IMR-90 (cell line): ENCODE data around the gene COL20A1. TPM values are rescaled to one million over a fixed set of nuclear protein-coding genes. Genes with fewer than 3 reads are reported as not detected.

ENCODE experiments used
- ATAC-seq: fragments of 200-7000 bp; cut with Tn5 transposase; 2 replicates; pipeline ENCODE4 v1.9.1; 2020; ENCODE audit warnings: low read depth, mild to moderate bottlenecking, moderate library complexity
- BruUV-seq: library from RNA; stranded (reverse); fragments of 400-500 nt; replicated peaks from 2 replicates; lab custom pipeline; 2021; lab: Mats Ljungman, UMichigan
- CTCF ChIA-PET: fragments of 300-600 bp; formaldehyde crosslinking; extraction: SDS; loops from one replicate; lab custom pipeline; 2021; ENCODE audit warnings: antibody characterized with exemption; lab: Yijun Ruan, JAX
- POLR2A ChIA-PET: fragments of 300-600 bp; sonication (Branson Sonifier 250); formaldehyde crosslinking; loops from one replicate; lab custom pipeline; 2022; ENCODE audit warnings: antibody characterized with exemption; ENCODE audit not compliant: unreplicated experiment; lab: Charles Lee
- DNase-seq: peaks from one replicate; pipeline ENCODE4 v3.0.0; 2013
- H2AFZ ChIP-seq: replicated peaks from 2 replicates; pipeline ENCODE3; 2013; ENCODE audit warnings: low read length, mild to moderate bottlenecking; ENCODE audit not compliant: poor library complexity
- H2AK5ac ChIP-seq: 2 replicates; pipeline ENCODE4 v1.6.1; 2013; ENCODE audit warnings: low read depth, low read length, inconsistent platforms
- H2AK9ac ChIP-seq: replicated peaks from 2 replicates; pipeline ENCODE3; 2013; ENCODE audit warnings: mild to moderate bottlenecking, low read depth, low read length, moderate library complexity; ENCODE audit not compliant: poor library complexity
- H2BK120ac ChIP-seq: 2 replicates; pipeline ENCODE4 v1.6.1; 2013; ENCODE audit warnings: low read depth, low read length, inconsistent platforms
- H2BK15ac ChIP-seq: 3 replicates; pipeline ENCODE4 v1.6.1; 2013; ENCODE audit warnings: low read depth, low read length, inconsistent platforms
- H2BK20ac ChIP-seq: 2 replicates; pipeline ENCODE4 v1.6.1; 2013; ENCODE audit warnings: low read depth, mild to moderate bottlenecking, inconsistent platforms, low read length, moderate library complexity
- H2BK5ac ChIP-seq: 2 replicates; pipeline ENCODE4 v1.6.1; 2013; ENCODE audit warnings: mild to moderate bottlenecking, low read depth, low read length, inconsistent platforms; ENCODE audit not compliant: poor library complexity, severe bottlenecking
- H3K14ac ChIP-seq: replicated peaks from 2 replicates; pipeline ENCODE4 v1.6.1; 2013; ENCODE audit warnings: low read depth, low read length, inconsistent platforms
- H3K18ac ChIP-seq: 2 replicates; pipeline ENCODE4 v1.6.1; 2013; ENCODE audit warnings: low read depth, low read length, control low read depth
- H3K23ac ChIP-seq: 2 replicates; pipeline ENCODE4 v1.6.1; 2013; ENCODE audit warnings: low read depth, low read length, inconsistent platforms
- H3K27ac ChIP-seq: 2 replicates; pipeline ENCODE4 v1.5.1; 2013; ENCODE audit warnings: mild to moderate bottlenecking, control low read depth, low read length; ENCODE audit not compliant: insufficient read depth
- H3K27me3 ChIP-seq: 2 replicates; pipeline ENCODE4 v1.6.1; 2013; ENCODE audit warnings: low read length; ENCODE audit not compliant: control insufficient read depth, insufficient read depth
- H3K36me3 ChIP-seq: 2 replicates; pipeline ENCODE4 v1.6.1; 2013; ENCODE audit warnings: low read length, mixed read lengths; ENCODE audit not compliant: control insufficient read depth, insufficient read depth
- H3K4ac ChIP-seq: 2 replicates; pipeline ENCODE4 v1.6.1; 2013; ENCODE audit warnings: low read depth, low read length, inconsistent platforms
- H3K4me1 ChIP-seq: 2 replicates; pipeline ENCODE4 v1.6.1; 2013; ENCODE audit warnings: low read length, mixed read lengths; ENCODE audit not compliant: control insufficient read depth, insufficient read depth
- H3K4me2 ChIP-seq: 2 replicates; pipeline ENCODE4 v1.6.1; 2013; ENCODE audit warnings: low read depth, mild to moderate bottlenecking, control low read depth, low read length, moderate library complexity
- H3K4me3 ChIP-seq: 2 replicates; pipeline ENCODE4 v1.5.1; 2013; ENCODE audit warnings: low read depth, mild to moderate bottlenecking, control low read depth, low read length, moderate library complexity; ENCODE audit not compliant: insufficient read depth
- H3K56ac ChIP-seq: 2 replicates; pipeline ENCODE4 v1.6.1; 2013; ENCODE audit warnings: low read length, inconsistent platforms; ENCODE audit not compliant: insufficient read depth; ENCODE audit errors: extremely low read depth
- H3K79me1 ChIP-seq, 2 experiments: 2 replicates each; pipeline ENCODE4 v1.6.1; 2013; ENCODE audit warnings: low read length in 2 of 2, inconsistent platforms in 1 of 2, low read depth in 1 of 2
- H3K9ac ChIP-seq: 2 replicates; pipeline ENCODE4 v1.6.1; 2013; ENCODE audit warnings: low read depth, low read length, control low read depth
- H3K9me1 ChIP-seq: 2 replicates; pipeline ENCODE4 v1.6.1; 2013; ENCODE audit warnings: low read length, inconsistent platforms; ENCODE audit not compliant: insufficient read depth
- H3K9me3 ChIP-seq: 2 replicates; pipeline ENCODE4 v1.6.1; 2013; ENCODE audit warnings: low read length; ENCODE audit not compliant: control insufficient read depth, insufficient read depth
- H4K20me1 ChIP-seq: 2 replicates; pipeline ENCODE4 v1.6.1; 2013; ENCODE audit warnings: low read length, inconsistent platforms; ENCODE audit not compliant: insufficient read depth
- H4K5ac ChIP-seq: 2 replicates; pipeline ENCODE4 v1.6.1; 2013; ENCODE audit warnings: mild to moderate bottlenecking, low read depth, low read length, control low read depth
- H4K8ac ChIP-seq, 2 experiments: 2 replicates each; pipeline ENCODE4 v1.6.1; 2013; ENCODE audit warnings: low read depth in 2 of 2, low read length in 2 of 2, control low read depth in 1 of 2, inconsistent platforms in 1 of 2
- H4K91ac ChIP-seq: 2 replicates; pipeline ENCODE4 v1.6.1; 2013; ENCODE audit warnings: low read depth, low read length, inconsistent platforms; ENCODE audit not compliant: insufficient read depth
- BHLHE40 ChIP-seq: fragments of 150-350 bp; IDR thresholded peaks from 2 replicates; pipeline ENCODE4 v1.6.1; 2016; ENCODE audit warnings: mild to moderate bottlenecking, low read depth, low read length
- CEBPB ChIP-seq: IDR thresholded peaks from 2 replicates; pipeline ENCODE4 v1.6.1; 2012; ENCODE audit warnings: low read depth, low read length, improper control_type of control experiment
- CHD1 ChIP-seq: IDR thresholded peaks from 2 replicates; pipeline ENCODE4 v1.6.1; 2012; ENCODE audit warnings: low read depth, low read length, improper control_type of control experiment
- FOS ChIP-seq: fragments of 150-350 bp; IDR thresholded peaks from 2 replicates; pipeline ENCODE4 v1.6.1; 2016; ENCODE audit warnings: low read depth, low read length
- MAFK ChIP-seq: IDR thresholded peaks from 2 replicates; pipeline ENCODE4 v1.6.1; 2012; ENCODE audit warnings: low read depth, low read length, improper control_type of control experiment
- MAZ ChIP-seq: IDR thresholded peaks from 2 replicates; pipeline ENCODE4 v1.6.1; 2012; ENCODE audit warnings: low read depth, mild to moderate bottlenecking, low read length, improper control_type of control experiment, moderate library complexity, borderline replicate concordance
- MXI1 ChIP-seq: IDR thresholded peaks from 2 replicates; pipeline ENCODE4 v1.6.1; 2012; ENCODE audit warnings: low read depth, mild to moderate bottlenecking, low read length, moderate library complexity, borderline replicate concordance
- NFE2L2 ChIP-seq: fragments of 150-350 bp; IDR thresholded peaks from 2 replicates; pipeline ENCODE4 v1.6.1; 2016; ENCODE audit warnings: low read depth, mild to moderate bottlenecking, low read length
- POLR2A ChIP-seq: IDR thresholded peaks from 2 replicates; pipeline ENCODE4 v1.6.1; 2012; ENCODE audit warnings: mild to moderate bottlenecking, low read depth, low read length
- RAD21 ChIP-seq: IDR thresholded peaks from 2 replicates; pipeline ENCODE4 v1.6.1; 2012; ENCODE audit warnings: low read length, improper control_type of control experiment
- RCOR1 ChIP-seq: IDR thresholded peaks from 2 replicates; pipeline ENCODE4 v1.6.1; 2012; ENCODE audit warnings: mild to moderate bottlenecking, low read length, improper control_type of control experiment; ENCODE audit not compliant: insufficient replicate concordance
- RFX5 ChIP-seq: IDR thresholded peaks from 2 replicates; pipeline ENCODE4 v1.8.0; 2012; ENCODE audit warnings: low read depth, mild to moderate bottlenecking, low read length, moderate library complexity
- SMC3 ChIP-seq: fragments of 150-350 bp; IDR thresholded peaks from 2 replicates; pipeline ENCODE4 v1.6.1; 2016; ENCODE audit warnings: low read depth, mild to moderate bottlenecking, antibody characterized with exemption, low read length, moderate library complexity
- USF2 ChIP-seq: fragments of 150-350 bp; IDR thresholded peaks from 2 replicates; pipeline ENCODE4 v1.6.1; 2017; ENCODE audit warnings: mild to moderate bottlenecking, antibody characterized with exemption, low read length, low read depth
- WGBS, 2 experiments: methylation state at CpG; one replicate each; pipeline versions ENCODE4 v1.1.5 to v1.1.7; 2013; ENCODE audit warnings: missing lambda C conversion rate in 2 of 2; ENCODE audit not compliant: insufficient read length in 1 of 2; ENCODE audit errors: extremely low coverage in 2 of 2; 5-methylcytosine and 5-hydroxymethylcytosine counted together
- dilution Hi-C: fragments of 300-500 bp; cut with HindIII; formaldehyde crosslinking; loops from one replicate; pipeline ENCODE4 v1.14.3; 2018; ENCODE audit warnings: low sequenced_read_pairs; ENCODE audit not compliant: unreplicated experiment
- in situ Hi-C: fragments of 300-500 bp; cut with MboI; formaldehyde crosslinking; loops from 3 replicates; pipeline ENCODE4 v1.14.3; 2019; ENCODE audit warnings: low sequenced_read_pairs, inconsistent platforms, mixed read lengths
- intact Hi-C: fragments of 100-400 bp; cut with micrococcal nuclease; formaldehyde crosslinking; loops from 2 replicates; pipeline ENCODE4 v1.10.0; 2022
- polyA plus RNA-seq, 3 experiments: library from polyadenylated mRNA; depleted of rRNA; stranded (reverse); fragments of >200 nt; gene quantifications; 2 replicates each; pipeline ENCODE4 v1.2.3, GENCODE V29; 2012; ENCODE audit warnings: low replicate concordance in 1 of 3
- total RNA-seq: library from RNA; depleted of rRNA; stranded (reverse); fragments of >200 nt; gene quantifications from 2 replicates; pipeline ENCODE4 v1.2.3, GENCODE V29; 2012
- TF ChIP-seq, protein P1 (sequence below): conservative IDR thresholded peaks from 2 replicates; pipeline ENCODE4 v1.5.1; 2012; ENCODE audit warnings: mild to moderate bottlenecking, low read depth, low read length, improper control_type of control experiment
- TF ChIP-seq, protein P2 (sequence below): fragments of 150-350 bp; IDR thresholded peaks from 2 replicates; pipeline ENCODE4 v1.6.1; 2016; ENCODE audit warnings: low read depth, mild to moderate bottlenecking, low read length, moderate library complexity, borderline replicate concordance

COL20A1 gene
- total and polyA plus RNA-seq, 2 of the 4 experiments (the other 2 are of a cell fraction), result not detected

- POLR2A ChIA-PET, result no interaction called here
- Histone ChIP-seq H2AK9ac (no peak overlapping the region), H3K4ac (no peak overlapping the region), H3K27ac (no peak overlapping the region), H2BK120ac (no peak overlapping the region), H2AFZ (no peak overlapping the region), H4K8ac (no peak overlapping the region), H3K79me1 (no peaks in the 10 kb centered on the region), H2AK5ac (no peak overlapping the region), H2BK15ac (no peak overlapping the region), H3K9me3 (peaks cover 2% of the 10 kb centered on the region; the same call in 1 of the 2 replicates), H3K56ac (no peak overlapping the region), H3K4me1 (no peaks in the 10 kb centered on the region), H2BK5ac (no peak overlapping the region), H3K18ac (no peak overlapping the region), H3K4me3 (no peak overlapping the region), H3K9me1 (no peaks in the 10 kb centered on the region), H4K20me1 (no peaks in the 10 kb centered on the region), H3K4me2 (no peak overlapping the region), H3K23ac (no peak overlapping the region), H3K27me3 (peaks cover 40% of the 10 kb centered on the region), H3K9ac (no peak overlapping the region), H4K5ac (no peak overlapping the region), H2BK20ac (no peak overlapping the region), H4K91ac (no peak overlapping the region), H3K14ac (no peak overlapping the region), H3K36me3 (no peaks in the 10 kb centered on the region)
- DNase-seq (no peak), ATAC-seq (no peak)
- 53% methylated on average over 6 of the region's 27 CpGs; no CpG with 5 or more reads in 1 of the 2 experiments for WGBS, 2 experiments
- BruUV-seq, result no TSS peak
- TF ChIP-seq POLR2A (no peak), RFX5 (no peak), MAZ (no peak), RCOR1 (no peak), FOS (no peak), MXI1 (no peak), MAFK (no peak), SMC3 (no peak), RAD21 (no peak), BHLHE40 (no peak), CEBPB (no peak), CHD1 (no peak), USF2 (no peak), NFE2L2 (no peak)
- TF ChIP-seq, protein P1, sequence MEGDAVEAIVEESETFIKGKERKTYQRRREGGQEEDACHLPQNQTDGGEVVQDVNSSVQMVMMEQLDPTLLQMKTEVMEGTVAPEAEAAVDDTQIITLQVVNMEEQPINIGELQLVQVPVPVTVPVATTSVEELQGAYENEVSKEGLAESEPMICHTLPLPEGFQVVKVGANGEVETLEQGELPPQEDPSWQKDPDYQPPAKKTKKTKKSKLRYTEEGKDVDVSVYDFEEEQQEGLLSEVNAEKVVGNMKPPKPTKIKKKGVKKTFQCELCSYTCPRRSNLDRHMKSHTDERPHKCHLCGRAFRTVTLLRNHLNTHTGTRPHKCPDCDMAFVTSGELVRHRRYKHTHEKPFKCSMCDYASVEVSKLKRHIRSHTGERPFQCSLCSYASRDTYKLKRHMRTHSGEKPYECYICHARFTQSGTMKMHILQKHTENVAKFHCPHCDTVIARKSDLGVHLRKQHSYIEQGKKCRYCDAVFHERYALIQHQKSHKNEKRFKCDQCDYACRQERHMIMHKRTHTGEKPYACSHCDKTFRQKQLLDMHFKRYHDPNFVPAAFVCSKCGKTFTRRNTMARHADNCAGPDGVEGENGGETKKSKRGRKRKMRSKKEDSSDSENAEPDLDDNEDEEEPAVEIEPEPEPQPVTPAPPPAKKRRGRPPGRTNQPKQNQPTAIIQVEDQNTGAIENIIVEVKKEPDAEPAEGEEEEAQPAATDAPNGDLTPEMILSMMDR, result no peak
- TF ChIP-seq, protein P2, sequence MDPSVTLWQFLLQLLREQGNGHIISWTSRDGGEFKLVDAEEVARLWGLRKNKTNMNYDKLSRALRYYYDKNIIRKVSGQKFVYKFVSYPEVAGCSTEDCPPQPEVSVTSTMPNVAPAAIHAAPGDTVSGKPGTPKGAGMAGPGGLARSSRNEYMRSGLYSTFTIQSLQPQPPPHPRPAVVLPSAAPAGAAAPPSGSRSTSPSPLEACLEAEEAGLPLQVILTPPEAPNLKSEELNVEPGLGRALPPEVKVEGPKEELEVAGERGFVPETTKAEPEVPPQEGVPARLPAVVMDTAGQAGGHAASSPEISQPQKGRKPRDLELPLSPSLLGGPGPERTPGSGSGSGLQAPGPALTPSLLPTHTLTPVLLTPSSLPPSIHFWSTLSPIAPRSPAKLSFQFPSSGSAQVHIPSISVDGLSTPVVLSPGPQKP, result no peak
- in situ Hi-C loops, result no loop called here
- CTCF ChIA-PET, result no interaction called here
- intact Hi-C loops, result no loop called here
- dilution Hi-C loops, result no loop called here
Observed at GRCh38 chr20:63345328-63346100, 52.5 kb downstream of the COL20A1 start.
